GM10248 (cell line): Measurements from ENCODE around the gene TNFSF11.

ENCODE experiments used
- CTCF ChIA-PET: fragments of 300-600 bp; sonication (Branson Sonifier 250); formaldehyde crosslinking; extraction: SDS; loops from one replicate; lab custom pipeline; 2021; ENCODE audit warnings: antibody characterized with exemption; lab: Yijun Ruan, JAX
- POLR2A ChIA-PET: fragments of 350-650 bp; sonication (Branson Sonifier 250); formaldehyde crosslinking; extraction: SDS; loops from one replicate; lab custom pipeline; 2020; ENCODE audit warnings: antibody characterized with exemption; lab: Yijun Ruan, JAX
- DNase-seq: peaks from one replicate; pipeline ENCODE4 v3.0.0; 2012; ENCODE audit errors: extremely low spot score
- CTCF ChIP-seq: IDR thresholded peaks from 2 replicates; pipeline ENCODE4 v1.5.1; 2012; ENCODE audit warnings: mild to moderate bottlenecking, low read depth; ENCODE audit errors: extremely low read depth, missing control alignments, control extremely low read depth

The TNFSF11 gene

DNA sequence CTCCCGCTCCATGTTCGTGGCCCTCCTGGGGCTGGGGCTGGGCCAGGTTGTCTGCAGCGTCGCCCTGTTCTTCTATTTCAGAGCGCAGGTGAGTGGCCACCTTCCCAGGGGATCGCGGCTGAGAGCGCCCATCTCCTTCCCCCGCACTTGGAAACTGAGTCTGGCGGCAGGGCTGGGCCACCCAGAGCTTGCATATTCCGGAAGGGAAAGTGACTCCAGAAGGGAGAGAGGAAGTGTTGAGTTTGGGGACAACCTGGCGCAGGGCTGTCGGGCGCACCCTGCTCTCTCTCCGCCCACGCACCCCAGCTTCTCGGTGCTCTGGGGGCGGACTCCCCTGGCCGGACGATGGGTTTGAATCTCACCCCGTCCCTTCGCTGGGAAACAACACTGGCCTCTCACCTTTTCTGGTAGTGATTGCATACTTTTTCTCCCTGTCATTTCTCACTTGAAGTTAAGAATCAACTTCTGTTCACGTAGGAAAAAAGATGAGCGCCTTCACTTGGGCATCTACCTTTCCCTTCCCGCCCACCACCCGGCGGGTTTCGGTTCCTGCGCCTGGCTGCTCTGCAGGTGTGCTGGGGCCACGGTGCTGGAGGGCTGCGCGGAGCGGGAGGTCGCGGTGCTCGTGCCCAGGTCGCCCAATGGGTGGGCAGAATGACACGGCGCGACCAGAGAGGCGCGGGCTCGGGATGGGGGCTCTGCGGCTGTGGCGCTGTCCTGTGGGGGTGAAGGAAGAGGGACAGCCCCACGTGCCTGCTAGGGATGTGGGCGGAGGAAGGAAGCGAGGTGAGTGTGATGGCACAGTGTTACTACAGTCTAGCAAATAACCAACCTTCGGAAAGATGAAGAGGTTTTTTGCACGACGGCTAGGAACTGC lies 721 bp downstream of the TNFSF11 start:
- peak; percentile 85 for DNase-seq
- no peak for TF ChIP-seq CTCF
- ChIA-PET POLR2A (no interaction called here), CTCF (no interaction called here)

- no peak for DNase-seq
- no peak for TF ChIP-seq CTCF
- POLR2A ChIA-PET = no interaction called here
- CTCF ChIA-PET = interaction anchor here (1.8 to 2.0 kb wide), 2 partner anchors 12 to 19 kb away, joined by 5 to 11 read pairs; no protein-coding TSS in a partner anchor
Measured at GRCh38 chr13:42575938-42576337, 2.0 kb downstream of the TNFSF11 start.

DNA sequence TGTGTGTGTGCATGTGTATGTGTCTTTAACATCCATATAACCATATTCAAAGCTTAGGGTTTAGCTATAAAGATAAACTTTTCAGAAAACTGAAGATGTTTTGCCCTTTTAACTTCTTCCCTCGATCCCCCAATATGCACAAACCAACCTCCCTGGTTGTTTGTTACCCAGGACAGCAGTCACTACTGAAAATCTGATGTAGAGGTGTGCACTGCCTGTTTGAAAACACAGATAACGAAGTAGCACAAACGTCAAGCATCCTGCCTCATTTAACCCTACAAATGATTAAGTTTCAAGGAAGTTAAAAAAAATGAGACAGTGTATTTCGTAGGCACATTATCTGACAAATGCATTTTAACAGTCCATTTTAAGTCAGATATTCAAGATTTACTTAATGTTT lies 3.6 kb downstream of the TNFSF11 start:
- no peak for DNase-seq
- no peak for TF ChIP-seq CTCF
- ChIA-PET POLR2A (no interaction called here), CTCF (interaction anchor here (1.8 to 2.0 kb wide), 2 partner anchors 10 to 18 kb away, joined by 5 to 11 read pairs; no protein-coding TSS in a partner anchor)

GRCh38 chr13:42580644-42581043 lies 6.7 kb downstream of the TNFSF11 start:
- no peak for DNase-seq
- ChIA-PET CTCF (interaction anchor here (0.8 to 4.5 kb wide), 2 partner anchors 10 to 14 kb away, joined by 4 to 23 read pairs; no protein-coding TSS in a partner anchor), POLR2A (no interaction called here)
- no peak for TF ChIP-seq CTCF

DNA sequence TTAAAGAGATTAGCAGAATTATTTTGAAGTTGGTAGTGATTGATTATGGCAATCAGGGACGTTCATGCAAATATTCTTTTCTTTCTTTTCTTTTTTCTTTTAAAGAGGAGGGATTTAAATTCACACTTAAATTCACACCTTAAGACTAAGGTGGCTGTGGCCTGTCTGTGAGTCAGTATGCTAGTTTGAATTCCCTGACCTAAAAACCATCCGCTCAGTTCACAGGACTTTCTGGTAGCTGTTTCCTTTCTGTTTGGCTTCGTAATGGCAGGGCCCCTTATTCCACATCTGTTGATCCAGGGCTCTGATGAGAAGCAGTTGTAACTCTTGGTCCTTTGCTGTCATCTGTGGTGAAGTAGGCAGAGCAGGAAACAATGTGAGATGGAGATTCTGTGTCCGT lies 7.5 kb downstream of the TNFSF11 start:
- ChIA-PET CTCF (interaction anchor here (0.8 to 4.5 kb wide), 3 partner anchors 10 to 13 kb away, joined by 4 to 23 read pairs (median 8); no protein-coding TSS in a partner anchor), POLR2A (no interaction called here)
- no peak for TF ChIP-seq CTCF
- DNase-seq = no peak

- ChIA-PET POLR2A (no interaction called here), CTCF (interaction anchor here (1.9 to 2.1 kb wide), 2 partner anchors 8 to 10 kb away, joined by 5 to 8 read pairs; no protein-coding TSS in a partner anchor)
- no peak for TF ChIP-seq CTCF
- no peak for DNase-seq
Measured at GRCh38 chr13:42591602-42592001, 17.6 kb downstream of the TNFSF11 start.
